K562 (cell line): ENCODE data around the gene P4HB. TPM values are rescaled to one million over a fixed set of nuclear protein-coding genes. Genes with fewer than 3 reads are reported as not detected.

Experiments
- BCOR ChIP-seq: fragments of 450-650 bp; IDR thresholded peaks from 2 replicates; pipeline ENCODE4 v1.6.1; 2016
- BRCA1 ChIP-seq, 2 experiments: fragments of 450-650 bp in 1 of 2; sonication (generic) in 1 of 2; formaldehyde crosslinking in 1 of 2; IDR thresholded peaks; 2 replicates each; pipeline versions ENCODE4 v1.5.0 to v1.6.1; 2017 to 2020; ENCODE audit warnings: mild to moderate bottlenecking in 1 of 2, missing genetic modification reagents in 1 of 2
- CCAR2 ChIP-seq: fragments of 200-400 bp; formaldehyde crosslinking; IDR thresholded peaks from 2 replicates; pipeline ENCODE4 v1.6.1; 2017; ENCODE audit warnings: mild to moderate bottlenecking, low read depth, low read length
- DIDO1 ChIP-seq: fragments of 450-650 bp; IDR thresholded peaks from 2 replicates; pipeline ENCODE4 v1.6.1; 2016; ENCODE audit warnings: low read depth, missing biosample characterization, missing genetic modification characterization
- E2F8 ChIP-seq: fragments of 450-650 bp; IDR thresholded peaks from 2 replicates; pipeline ENCODE4 v1.7.1; 2018; ENCODE audit warnings: mild to moderate bottlenecking, low read depth; ENCODE audit not compliant: partially characterized antibody
- ETS1 ChIP-seq: conservative IDR thresholded peaks from 2 replicates; pipeline ENCODE4 v1.6.1; 2011; ENCODE audit warnings: low read depth, mild to moderate bottlenecking, low read length; ENCODE audit not compliant: control insufficient read depth
- FOXM1 ChIP-seq, 2 experiments: fragments of 450-650 bp in 1 of 2; sonication (generic) in 1 of 2; formaldehyde crosslinking in 1 of 2; IDR thresholded peaks; 2 replicates each; pipeline versions ENCODE4 v1.6.1 to v1.9.0; 2017 to 2022; ENCODE audit warnings: low read depth in 2 of 2, mild to moderate bottlenecking in 2 of 2, missing genetic modification reagents in 1 of 2, moderate library complexity in 1 of 2
- HES1 ChIP-seq: fragments of 450-650 bp; IDR thresholded peaks from 2 replicates; pipeline ENCODE4 v1.6.1; 2016; ENCODE audit warnings: low read depth, mild to moderate bottlenecking, moderate library complexity
- NONO ChIP-seq, 2 experiments: fragments of 200-400 bp in 1 of 2; fragments of 450-650 bp in 1 of 2; formaldehyde crosslinking in 1 of 2; IDR thresholded peaks; 2 replicates each; pipeline ENCODE4 v1.6.1; 2017; ENCODE audit warnings: low read depth in 2 of 2, mild to moderate bottlenecking in 2 of 2, moderate library complexity in 2 of 2, low read length in 1 of 2
- NR1H2 ChIP-seq: sonication (generic); formaldehyde crosslinking; IDR thresholded peaks from 2 replicates; pipeline ENCODE4 v1.4.0; 2020; ENCODE audit warnings: mild to moderate bottlenecking, missing genetic modification reagents
- POLR2G ChIP-seq: fragments of 200-400 bp; formaldehyde crosslinking; IDR thresholded peaks from 2 replicates; pipeline ENCODE4 v1.6.1; 2017; ENCODE audit warnings: low read depth, mild to moderate bottlenecking, antibody characterized with exemption, low read length, moderate library complexity
- POLR3G ChIP-seq: IDR thresholded peaks from 2 replicates; pipeline ENCODE4 v1.6.1; 2011; ENCODE audit not compliant: insufficient read length, insufficient replicate concordance; ENCODE audit errors: extremely low read depth
- PRPF4 ChIP-seq: fragments of 200-400 bp; formaldehyde crosslinking; IDR thresholded peaks from one replicate; pipeline ENCODE4 v1.6.1; 2017; ENCODE audit warnings: low read length, low read depth, mild to moderate bottlenecking; ENCODE audit not compliant: insufficient read depth, poor library complexity, severe bottlenecking
- ZMIZ1 ChIP-seq, 2 experiments: fragments of 150-350 bp in 1 of 2; IDR thresholded peaks; 2 replicates each; pipeline ENCODE4 v1.6.1; 2012 to 2016; ENCODE audit warnings: low read depth in 2 of 2, low read length in 2 of 2, mild to moderate bottlenecking in 1 of 2, moderate library complexity in 1 of 2
- ZNF184 ChIP-seq: sonication (generic); formaldehyde crosslinking; IDR thresholded peaks from 2 replicates; pipeline ENCODE4 v1.5.0; 2020; ENCODE audit warnings: missing genetic modification reagents
- ZNF445 ChIP-seq: fragments of 250-450 bp; sonication (Bioruptor Pico); IDR thresholded peaks from 2 replicates; pipeline ENCODE4 v1.4.0; 2020; ENCODE audit warnings: low read depth, mild to moderate bottlenecking, moderate library complexity
- ZNF668 ChIP-seq: fragments of 250-450 bp; sonication (Bioruptor Pico); IDR thresholded peaks from 2 replicates; pipeline ENCODE4 v1.8.0; 2022; ENCODE audit warnings: mild to moderate bottlenecking, inconsistent platforms
- polyA plus RNA-seq, 8 experiments: library from polyadenylated mRNA; depleted of rRNA in 4 of 8; stranded (reverse) in 5 of 8; unstranded in 3 of 8; fragments of >200 nt; fragmentation: Nextera tagmentation in 2 of 8; fragmentation: Illumina TruSeq in 1 of 8; extraction: Ambion mirVana in 2 of 8; extraction: Trizol in 1 of 8; gene quantifications; 2 replicates each; pipeline versions ENCODE4 v1.2.1 to v1.2.3, GENCODE V29; 2011 to 2014; ENCODE audit warnings: inconsistent platforms in 1 of 8, missing spikeins in 1 of 8
- total RNA-seq, 7 experiments: library from RNA; depleted of rRNA in 6 of 7; stranded (reverse); fragments of >200 nt in 6 of 7; fragmentation: Illumina TruSeq in 2 of 7; extraction: Trizol in 2 of 7; gene quantifications; 2 replicates each; pipeline versions ENCODE4 v1.2.1 to v1.2.3, GENCODE V29; 2011 to 2021; ENCODE audit warnings: low replicate concordance in 1 of 7

The P4HB gene
- total and polyA plus RNA-seq, 9 of the 15 experiments (the other 6 are each of a cell fraction or from before 2014, with no cell fraction given): 4.4 to 645 (median 325) TPM

GRCh38 chr17:81869221-81870130 is 9.1 kb upstream of the P4HB start (continued):
- no peak for TF ChIP-seq POLR3G
- no peak for TF ChIP-seq ZNF668
- TF ChIP-seq HES1: no peak
- no peak for TF ChIP-seq BCOR
- peak; percentile 34 to 48; a peak in 2 of 4 replicates for TF ChIP-seq NONO (IDR thresholded peaks at IDR 0.05; ENCODE audit: low read depth in 2 of 2, low read length in 1 of 2)
- TF ChIP-seq DIDO1 (tag): no peak
- TF ChIP-seq ETS1: 0 out of 2 replicates have a peak, but pooled peaks have one; percentile 34
- no peak for TF ChIP-seq PRPF4
- TF ChIP-seq BRCA1 (IDR thresholded peaks at IDR 0.05): no peak
- TF ChIP-seq BRCA1 (CRISPR knock-in tag; IDR thresholded peaks at IDR 0.05): 0 out of 2 replicates have a peak, but pooled peaks have one; percentile 34
- no peak for TF ChIP-seq CCAR2
- 0 out of 2 replicates have a peak, but pooled peaks have one; percentile 21 for TF ChIP-seq NR1H2 (CRISPR knock-in tag)
- TF ChIP-seq ZNF184 (CRISPR knock-in tag): no peak
- TF ChIP-seq FOXM1 (IDR thresholded peaks at IDR 0.05; ENCODE audit: low read depth): no peak
- no peak for TF ChIP-seq FOXM1 (CRISPR knock-in tag; IDR thresholded peaks at IDR 0.05; ENCODE audit: low read depth)
- TF ChIP-seq ZMIZ1 (IDR thresholded peaks at IDR 0.05; ENCODE audit: low read depth in 2 of 2, low read length in 2 of 2): no peak
- no peak for TF ChIP-seq E2F8
- peak; percentile 81 for TF ChIP-seq POLR2G
- no peak for TF ChIP-seq ZNF445 (CRISPR knock-in tag)
